ENCODE data around the gene SLC37A3. TPM values are rescaled to one million over a fixed set of nuclear protein-coding genes. Genes with fewer than 3 reads are reported as not detected.
A peak's percentile ranks its signal among the peaks of the same experiment; 100 is the strongest.

SLC37A3 gene
- total and polyA plus RNA-seq, 4 donors: 7.3 to 30.8 (median 10.6) TPM

- TF ChIP-seq TAF1 (conservative IDR thresholded peaks at IDR 0.05): no peak
- TF ChIP-seq RXRA (IDR thresholded peaks at IDR 0.05): no peak
- no peak for TF ChIP-seq SP1 (IDR thresholded peaks at IDR 0.05)
- TF ChIP-seq YY1 (IDR thresholded peaks at IDR 0.05): no peak
- TF ChIP-seq GABPA (IDR thresholded peaks at IDR 0.05 in 1 of 2, conservative IDR thresholded peaks at IDR 0.05 in 1 of 2): no peak
- TF ChIP-seq, protein P1, sequence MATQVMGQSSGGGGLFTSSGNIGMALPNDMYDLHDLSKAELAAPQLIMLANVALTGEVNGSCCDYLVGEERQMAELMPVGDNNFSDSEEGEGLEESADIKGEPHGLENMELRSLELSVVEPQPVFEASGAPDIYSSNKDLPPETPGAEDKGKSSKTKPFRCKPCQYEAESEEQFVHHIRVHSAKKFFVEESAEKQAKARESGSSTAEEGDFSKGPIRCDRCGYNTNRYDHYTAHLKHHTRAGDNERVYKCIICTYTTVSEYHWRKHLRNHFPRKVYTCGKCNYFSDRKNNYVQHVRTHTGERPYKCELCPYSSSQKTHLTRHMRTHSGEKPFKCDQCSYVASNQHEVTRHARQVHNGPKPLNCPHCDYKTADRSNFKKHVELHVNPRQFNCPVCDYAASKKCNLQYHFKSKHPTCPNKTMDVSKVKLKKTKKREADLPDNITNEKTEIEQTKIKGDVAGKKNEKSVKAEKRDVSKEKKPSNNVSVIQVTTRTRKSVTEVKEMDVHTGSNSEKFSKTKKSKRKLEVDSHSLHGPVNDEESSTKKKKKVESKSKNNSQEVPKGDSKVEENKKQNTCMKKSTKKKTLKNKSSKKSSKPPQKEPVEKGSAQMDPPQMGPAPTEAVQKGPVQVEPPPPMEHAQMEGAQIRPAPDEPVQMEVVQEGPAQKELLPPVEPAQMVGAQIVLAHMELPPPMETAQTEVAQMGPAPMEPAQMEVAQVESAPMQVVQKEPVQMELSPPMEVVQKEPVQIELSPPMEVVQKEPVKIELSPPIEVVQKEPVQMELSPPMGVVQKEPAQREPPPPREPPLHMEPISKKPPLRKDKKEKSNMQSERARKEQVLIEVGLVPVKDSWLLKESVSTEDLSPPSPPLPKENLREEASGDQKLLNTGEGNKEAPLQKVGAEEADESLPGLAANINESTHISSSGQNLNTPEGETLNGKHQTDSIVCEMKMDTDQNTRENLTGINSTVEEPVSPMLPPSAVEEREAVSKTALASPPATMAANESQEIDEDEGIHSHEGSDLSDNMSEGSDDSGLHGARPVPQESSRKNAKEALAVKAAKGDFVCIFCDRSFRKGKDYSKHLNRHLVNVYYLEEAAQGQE (IDR thresholded peaks at IDR 0.05): no peak
- no peak for TF ChIP-seq FOXA1 (IDR thresholded peaks at IDR 0.05)
- no peak for TF ChIP-seq NR2F2 (IDR thresholded peaks at IDR 0.05)
- TF ChIP-seq, protein P2, sequence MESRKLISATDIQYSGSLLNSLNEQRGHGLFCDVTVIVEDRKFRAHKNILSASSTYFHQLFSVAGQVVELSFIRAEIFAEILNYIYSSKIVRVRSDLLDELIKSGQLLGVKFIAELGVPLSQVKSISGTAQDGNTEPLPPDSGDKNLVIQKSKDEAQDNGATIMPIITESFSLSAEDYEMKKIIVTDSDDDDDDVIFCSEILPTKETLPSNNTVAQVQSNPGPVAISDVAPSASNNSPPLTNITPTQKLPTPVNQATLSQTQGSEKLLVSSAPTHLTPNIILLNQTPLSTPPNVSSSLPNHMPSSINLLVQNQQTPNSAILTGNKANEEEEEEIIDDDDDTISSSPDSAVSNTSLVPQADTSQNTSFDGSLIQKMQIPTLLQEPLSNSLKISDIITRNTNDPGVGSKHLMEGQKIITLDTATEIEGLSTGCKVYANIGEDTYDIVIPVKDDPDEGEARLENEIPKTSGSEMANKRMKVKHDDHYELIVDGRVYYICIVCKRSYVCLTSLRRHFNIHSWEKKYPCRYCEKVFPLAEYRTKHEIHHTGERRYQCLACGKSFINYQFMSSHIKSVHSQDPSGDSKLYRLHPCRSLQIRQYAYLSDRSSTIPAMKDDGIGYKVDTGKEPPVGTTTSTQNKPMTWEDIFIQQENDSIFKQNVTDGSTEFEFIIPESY (IDR thresholded peaks at IDR 0.05): no peak
- TF ChIP-seq, protein P3, sequence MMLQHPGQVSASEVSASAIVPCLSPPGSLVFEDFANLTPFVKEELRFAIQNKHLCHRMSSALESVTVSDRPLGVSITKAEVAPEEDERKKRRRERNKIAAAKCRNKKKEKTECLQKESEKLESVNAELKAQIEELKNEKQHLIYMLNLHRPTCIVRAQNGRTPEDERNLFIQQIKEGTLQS (IDR thresholded peaks at IDR 0.05): no peak
- TF ChIP-seq JUND (IDR thresholded peaks at IDR 0.05): no peak
- no peak for TF ChIP-seq HNF4A (conservative IDR thresholded peaks at IDR 0.05)
- no peak for TF ChIP-seq HNF4G (IDR thresholded peaks at IDR 0.05)
- no peak for TF ChIP-seq CTCF (IDR thresholded peaks at IDR 0.05; ENCODE audit: low read depth, low read length, missing input control)
- no peak for TF ChIP-seq FOXA2 (IDR thresholded peaks at IDR 0.05)
- TF ChIP-seq, protein P4, sequence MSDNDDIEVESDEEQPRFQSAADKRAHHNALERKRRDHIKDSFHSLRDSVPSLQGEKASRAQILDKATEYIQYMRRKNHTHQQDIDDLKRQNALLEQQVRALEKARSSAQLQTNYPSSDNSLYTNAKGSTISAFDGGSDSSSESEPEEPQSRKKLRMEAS (IDR thresholded peaks at IDR 0.05): no peak
- no peak for TF ChIP-seq RAD21 (IDR thresholded peaks at IDR 0.05)
- DNase-seq (ENCODE audit: low spot score): no peak
- no peaks in the 10 kb centered on the region for H3K9me3 ChIP-seq (ENCODE audit: control insufficient read depth in 4 of 4, low read length in 3 of 4)
- no peak overlapping the region for H3K9ac ChIP-seq (ENCODE audit: low read depth in 1 of 2, low read length in 2 of 2)
- H3K27ac ChIP-seq (ENCODE audit: low read depth in 1 of 2, low read length in 2 of 2): peak overlapping the region in 1 of 2 donors; percentile 42
- no peaks in the 10 kb centered on the region for H3K36me3 ChIP-seq (ENCODE audit: control insufficient read depth in 4 of 4, insufficient read depth in 3 of 4, low read depth in 1 of 4, low read length in 3 of 4)
- no peaks in the 10 kb centered on the region for H3K4me1 ChIP-seq (ENCODE audit: control insufficient read depth in 4 of 4, insufficient read depth in 4 of 4, low read length in 3 of 4)
- H3K27me3 ChIP-seq (ENCODE audit: control insufficient read depth in 4 of 4, insufficient read depth in 4 of 4, low read length in 3 of 4): no peaks in the 10 kb centered on the region
- 92% methylated on average over 4 of the region's 4 CpGs for WGBS
- H3K4me3 ChIP-seq (ENCODE audit: low read depth in 1 of 3, low read length in 3 of 3): no peak overlapping the region
These were observed 8.3 kb downstream of the SLC37A3 start for GRCh38 chr7:140390034-140390433.

DNA sequence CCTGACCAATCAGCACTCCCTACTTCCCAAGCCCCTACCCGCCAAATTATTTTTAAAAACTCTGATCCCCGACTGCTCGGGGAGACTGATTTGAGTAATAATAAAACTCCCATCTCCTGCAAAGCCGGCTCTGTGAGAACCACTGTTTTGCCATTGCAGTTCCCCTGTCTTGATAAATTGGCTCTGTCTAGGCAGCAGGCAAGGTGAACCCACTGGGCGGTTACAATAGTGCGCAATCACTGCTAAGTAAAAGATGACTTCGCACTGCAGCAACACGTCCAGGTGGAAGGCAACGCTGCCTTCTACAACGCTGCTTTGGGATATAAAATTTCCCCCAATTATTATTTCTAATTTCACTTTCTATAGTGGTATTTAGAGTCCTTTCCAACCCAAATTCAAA, 8.9 kb downstream of the SLC37A3 start:
- Histone ChIP-seq H3K36me3 (ENCODE audit: control insufficient read depth in 4 of 4, insufficient read depth in 3 of 4, low read depth in 1 of 4, low read length in 3 of 4) (no peaks in the 10 kb centered on the region), H3K4me3 (ENCODE audit: low read depth in 1 of 3, low read length in 3 of 3) (no peak overlapping the region), H3K9me3 (ENCODE audit: control insufficient read depth in 4 of 4, low read length in 3 of 4) (no peaks in the 10 kb centered on the region), H3K9ac (ENCODE audit: low read depth in 1 of 2, low read length in 2 of 2) (no peak overlapping the region), H3K27ac (ENCODE audit: low read depth in 1 of 2, low read length in 2 of 2) (no peak overlapping the region), H3K27me3 (ENCODE audit: control insufficient read depth in 4 of 4, insufficient read depth in 4 of 4, low read length in 3 of 4) (no peaks in the 10 kb centered on the region), H3K4me1 (ENCODE audit: control insufficient read depth in 4 of 4, insufficient read depth in 4 of 4, low read length in 3 of 4) (peaks cover 0 to 1% (median 0%) of the 10 kb centered on the region in 4 donors)
- DNase-seq (ENCODE audit: low spot score): no peak
- WGBS: 93% methylated on average over 10 of the region's 10 CpGs
- no peak for TF ChIP-seq HNF4G (IDR thresholded peaks at IDR 0.05)
- no peak for TF ChIP-seq FOXA1 (IDR thresholded peaks at IDR 0.05)
- TF ChIP-seq, protein P1 (IDR thresholded peaks at IDR 0.05): no peak
- TF ChIP-seq HNF4A (conservative IDR thresholded peaks at IDR 0.05): no peak
- TF ChIP-seq CTCF (IDR thresholded peaks at IDR 0.05; ENCODE audit: low read depth, low read length, missing input control): no peak
- TF ChIP-seq YY1 (IDR thresholded peaks at IDR 0.05): no peak
- no peak for TF ChIP-seq SP1 (IDR thresholded peaks at IDR 0.05)
- no peak for TF ChIP-seq EGR1 (IDR thresholded peaks at IDR 0.05; ENCODE audit: low read depth in 2 of 2)
- TF ChIP-seq, protein P4 (IDR thresholded peaks at IDR 0.05): no peak
- no peak for TF ChIP-seq RXRA (IDR thresholded peaks at IDR 0.05)
- no peak for TF ChIP-seq FOXA2 (IDR thresholded peaks at IDR 0.05)
